GM23338 (cell line): ENCODE results near the gene ZNF562. TPM values are rescaled to one million over a fixed set of nuclear protein-coding genes. Genes with fewer than 3 reads are reported as not detected.

ENCODE experiments used
- ATAC-seq: fragments of 200-7000 bp; cut with Tn5 transposase; 3 replicates; pipeline ENCODE4 v1.9.1; 2020
- DNase-seq: peaks from one replicate; pipeline ENCODE4 v3.0.0-alpha.2; 2015; ENCODE audit warnings: low spot score
- H2AFZ ChIP-seq: fragments of 200-600 bp; sonication (generic); 2 replicates; pipeline ENCODE4 v1.8.0; 2016; ENCODE audit warnings: antibody characterized with exemption, mild to moderate bottlenecking, moderate library complexity
- H3F3A ChIP-seq: fragments of 200-600 bp; sonication (generic); replicated peaks from 2 replicates; pipeline ENCODE4 v1.8.0; 2017; ENCODE audit warnings: antibody characterized with exemption, mixed run types, low read depth
- H3K27ac ChIP-seq: fragments of 200-600 bp; sonication (generic); 2 replicates; pipeline ENCODE4 v1.6.1; 2016; ENCODE audit warnings: low read depth
- H3K27me3 ChIP-seq: fragments of 200-600 bp; sonication (generic); 2 replicates; pipeline ENCODE4 v1.8.0; 2016; ENCODE audit warnings: mild to moderate bottlenecking, mixed run types, moderate library complexity; ENCODE audit not compliant: insufficient read depth
- H3K36me3 ChIP-seq: fragments of 200-600 bp; sonication (generic); 2 replicates; pipeline ENCODE4 v1.8.0; 2016; ENCODE audit warnings: mild to moderate bottlenecking; ENCODE audit not compliant: insufficient read depth
- H3K4me1 ChIP-seq: fragments of 200-600 bp; sonication (generic); 2 replicates; pipeline ENCODE4 v1.8.0; 2016; ENCODE audit warnings: mild to moderate bottlenecking, moderate library complexity; ENCODE audit not compliant: insufficient read depth
- H3K4me2 ChIP-seq: fragments of 200-600 bp; sonication (generic); 2 replicates; pipeline ENCODE4 v1.7.1; 2017; ENCODE audit warnings: mixed run types
- H3K4me3 ChIP-seq: fragments of 200-600 bp; sonication (generic); 2 replicates; pipeline ENCODE4 v1.6.1; 2016; ENCODE audit warnings: mixed run types
- H3K79me2 ChIP-seq: fragments of 200-600 bp; sonication (generic); replicated peaks from 2 replicates; pipeline ENCODE4 v1.8.0; 2017; ENCODE audit warnings: mild to moderate bottlenecking; ENCODE audit not compliant: insufficient read depth
- H3K9me2 ChIP-seq: fragments of 200-600 bp; sonication (generic); 2 replicates; pipeline ENCODE4 v1.8.0; 2017; ENCODE audit not compliant: insufficient read depth
- H4K20me1 ChIP-seq: fragments of 200-600 bp; sonication (generic); replicated peaks from 2 replicates; pipeline ENCODE4 v1.8.0; 2017; ENCODE audit warnings: mild to moderate bottlenecking; ENCODE audit not compliant: insufficient read depth
- H3K27ac Mint-ChIP-seq: 2 replicates; pipeline ENCODE4 v1.8.0; 2020; ENCODE audit warnings: inconsistent platforms, mild to moderate bottlenecking, moderate library complexity, mixed read lengths
- H3K27me3 Mint-ChIP-seq: 3 replicates; pipeline ENCODE4 v1.8.0; 2022; ENCODE audit warnings: low read depth, mild to moderate bottlenecking, moderate library complexity, mixed read lengths, inconsistent platforms; ENCODE audit not compliant: insufficient read depth, poor library complexity
- H3K36me3 Mint-ChIP-seq: 3 replicates; pipeline ENCODE4 v1.8.0; 2021; ENCODE audit warnings: low read depth, mild to moderate bottlenecking, inconsistent platforms, moderate library complexity, mixed read lengths
- H3K4me1 Mint-ChIP-seq: 3 replicates; pipeline ENCODE4 v1.8.0; 2020; ENCODE audit warnings: mild to moderate bottlenecking, inconsistent platforms, mixed read lengths
- H3K4me3 Mint-ChIP-seq: 3 replicates; pipeline ENCODE4 v1.8.0; 2021; ENCODE audit warnings: moderate library complexity, mild to moderate bottlenecking, inconsistent platforms, mixed read lengths
- H3K9me3 Mint-ChIP-seq: 3 replicates; pipeline ENCODE4 v1.8.0; 2020; ENCODE audit warnings: moderate library complexity, mild to moderate bottlenecking, inconsistent platforms, mixed read lengths
- EZH2 ChIP-seq: fragments of 200-600 bp; sonication (generic); IDR thresholded peaks from one replicate; pipeline ENCODE4 v1.8.0; 2017; ENCODE audit warnings: antibody characterized with exemption, mild to moderate bottlenecking, low read depth; ENCODE audit not compliant: unreplicated experiment
- NANOG ChIP-seq: IDR thresholded peaks from 2 replicates; pipeline ENCODE4 v1.6.1; 2016; ENCODE audit warnings: antibody characterized with exemption, borderline replicate concordance
- POLR2AphosphoS5 ChIP-seq: IDR thresholded peaks from 2 replicates; pipeline ENCODE4 v1.6.1; 2016; ENCODE audit warnings: antibody characterized with exemption, low read depth
- polyA plus RNA-seq: library from polyadenylated mRNA; unstranded; fragments of >200 nt; fragmentation: Nextera tagmentation; extraction: Ambion mirVana; gene quantifications from 2 replicates; pipeline ENCODE4 v1.2.1, GENCODE V29; 2016
- total RNA-seq: library from RNA; depleted of rRNA; stranded (reverse); fragments of >200 nt; shearing (Covaris generic); gene quantifications from 2 replicates; pipeline ENCODE4 v1.2.3, GENCODE V29; 2014
- TF ChIP-seq, protein P1 (sequence below): fragments of 250-450 bp; sonication (Bioruptor Pico); IDR thresholded peaks from 2 replicates; pipeline ENCODE4 v1.5.0; 2020; ENCODE audit warnings: mild to moderate bottlenecking, moderate library complexity
- TF ChIP-seq, protein P2 (sequence below): IDR thresholded peaks from one replicate; pipeline ENCODE4 v1.6.1; 2018; ENCODE audit warnings: antibody characterized with exemption; ENCODE audit not compliant: unreplicated experiment

ZNF562 gene
- total and polyA plus RNA-seq, 2 experiments from 2014 or later, result 15.6 to 68.8 TPM

DNA sequence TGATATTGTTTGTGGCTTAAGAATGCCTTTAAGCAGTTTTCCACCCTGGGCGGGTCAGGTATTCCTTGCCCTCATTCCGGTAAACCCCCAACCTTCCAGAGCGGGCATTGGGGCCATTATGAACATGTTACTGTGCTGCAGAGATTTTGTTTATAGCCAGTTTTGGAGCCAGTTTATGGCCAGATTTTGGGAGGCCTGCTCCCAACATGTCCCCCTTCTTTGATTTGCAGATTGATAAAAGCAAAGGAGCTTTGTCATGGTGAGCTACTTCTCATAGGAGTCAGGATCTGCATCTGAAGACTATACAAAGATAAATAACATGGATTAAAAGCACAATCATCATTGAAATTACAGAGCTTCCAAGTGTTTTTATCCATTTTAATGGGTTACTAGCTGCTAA, 36.9 kb upstream of the ZNF562 start (continued):
- TF ChIP-seq, protein P1, sequence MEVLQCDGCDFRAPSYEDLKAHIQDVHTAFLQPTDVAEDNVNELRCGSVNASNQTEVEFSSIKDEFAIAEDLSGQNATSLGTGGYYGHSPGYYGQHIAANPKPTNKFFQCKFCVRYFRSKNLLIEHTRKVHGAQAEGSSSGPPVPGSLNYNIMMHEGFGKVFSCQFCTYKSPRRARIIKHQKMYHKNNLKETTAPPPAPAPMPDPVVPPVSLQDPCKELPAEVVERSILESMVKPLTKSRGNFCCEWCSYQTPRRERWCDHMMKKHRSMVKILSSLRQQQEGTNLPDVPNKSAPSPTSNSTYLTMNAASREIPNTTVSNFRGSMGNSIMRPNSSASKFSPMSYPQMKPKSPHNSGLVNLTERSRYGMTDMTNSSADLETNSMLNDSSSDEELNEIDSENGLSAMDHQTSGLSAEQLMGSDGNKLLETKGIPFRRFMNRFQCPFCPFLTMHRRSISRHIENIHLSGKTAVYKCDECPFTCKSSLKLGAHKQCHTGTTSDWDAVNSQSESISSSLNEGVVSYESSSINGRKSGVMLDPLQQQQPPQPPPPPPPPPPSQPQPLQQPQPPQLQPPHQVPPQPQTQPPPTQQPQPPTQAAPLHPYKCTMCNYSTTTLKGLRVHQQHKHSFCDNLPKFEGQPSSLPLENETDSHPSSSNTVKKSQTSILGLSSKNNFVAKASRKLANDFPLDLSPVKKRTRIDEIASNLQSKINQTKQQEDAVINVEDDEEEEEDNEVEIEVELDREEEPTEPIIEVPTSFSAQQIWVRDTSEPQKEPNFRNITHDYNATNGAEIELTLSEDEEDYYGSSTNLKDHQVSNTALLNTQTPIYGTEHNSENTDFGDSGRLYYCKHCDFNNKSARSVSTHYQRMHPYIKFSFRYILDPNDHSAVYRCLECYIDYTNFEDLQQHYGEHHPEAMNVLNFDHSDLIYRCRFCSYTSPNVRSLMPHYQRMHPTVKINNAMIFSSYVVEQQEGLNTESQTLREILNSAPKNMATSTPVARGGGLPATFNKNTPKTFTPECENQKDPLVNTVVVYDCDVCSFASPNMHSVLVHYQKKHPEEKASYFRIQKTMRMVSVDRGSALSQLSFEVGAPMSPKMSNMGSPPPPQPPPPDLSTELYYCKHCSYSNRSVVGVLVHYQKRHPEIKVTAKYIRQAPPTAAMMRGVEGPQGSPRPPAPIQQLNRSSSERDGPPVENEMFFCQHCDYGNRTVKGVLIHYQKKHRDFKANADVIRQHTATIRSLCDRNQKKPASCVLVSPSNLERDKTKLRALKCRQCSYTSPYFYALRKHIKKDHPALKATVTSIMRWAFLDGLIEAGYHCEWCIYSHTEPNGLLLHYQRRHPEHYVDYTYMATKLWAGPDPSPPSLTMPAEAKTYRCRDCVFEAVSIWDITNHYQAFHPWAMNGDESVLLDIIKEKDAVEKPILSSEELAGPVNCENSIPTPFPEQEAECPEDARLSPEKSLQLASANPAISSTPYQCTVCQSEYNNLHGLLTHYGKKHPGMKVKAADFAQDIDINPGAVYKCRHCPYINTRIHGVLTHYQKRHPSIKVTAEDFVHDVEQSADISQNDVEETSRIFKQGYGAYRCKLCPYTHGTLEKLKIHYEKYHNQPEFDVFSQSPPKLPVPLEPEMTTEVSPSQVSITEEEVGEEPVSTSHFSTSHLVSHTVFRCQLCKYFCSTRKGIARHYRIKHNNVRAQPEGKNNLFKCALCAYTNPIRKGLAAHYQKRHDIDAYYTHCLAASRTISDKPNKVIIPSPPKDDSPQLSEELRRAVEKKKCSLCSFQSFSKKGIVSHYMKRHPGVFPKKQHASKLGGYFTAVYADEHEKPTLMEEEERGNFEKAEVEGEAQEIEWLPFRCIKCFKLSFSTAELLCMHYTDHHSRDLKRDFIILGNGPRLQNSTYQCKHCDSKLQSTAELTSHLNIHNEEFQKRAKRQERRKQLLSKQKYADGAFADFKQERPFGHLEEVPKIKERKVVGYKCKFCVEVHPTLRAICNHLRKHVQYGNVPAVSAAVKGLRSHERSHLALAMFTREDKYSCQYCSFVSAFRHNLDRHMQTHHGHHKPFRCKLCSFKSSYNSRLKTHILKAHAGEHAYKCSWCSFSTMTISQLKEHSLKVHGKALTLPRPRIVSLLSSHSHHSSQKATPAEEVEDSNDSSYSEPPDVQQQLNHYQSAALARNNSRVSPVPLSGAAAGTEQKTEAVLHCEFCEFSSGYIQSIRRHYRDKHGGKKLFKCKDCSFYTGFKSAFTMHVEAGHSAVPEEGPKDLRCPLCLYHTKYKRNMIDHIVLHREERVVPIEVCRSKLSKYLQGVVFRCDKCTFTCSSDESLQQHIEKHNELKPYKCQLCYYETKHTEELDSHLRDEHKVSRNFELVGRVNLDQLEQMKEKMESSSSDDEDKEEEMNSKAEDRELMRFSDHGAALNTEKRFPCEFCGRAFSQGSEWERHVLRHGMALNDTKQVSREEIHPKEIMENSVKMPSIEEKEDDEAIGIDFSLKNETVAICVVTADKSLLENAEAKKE, result no peak
- TF ChIP-seq POLR2AphosphoS5 (no peak), EZH2 (no peak)
- TF ChIP-seq, protein P2, sequence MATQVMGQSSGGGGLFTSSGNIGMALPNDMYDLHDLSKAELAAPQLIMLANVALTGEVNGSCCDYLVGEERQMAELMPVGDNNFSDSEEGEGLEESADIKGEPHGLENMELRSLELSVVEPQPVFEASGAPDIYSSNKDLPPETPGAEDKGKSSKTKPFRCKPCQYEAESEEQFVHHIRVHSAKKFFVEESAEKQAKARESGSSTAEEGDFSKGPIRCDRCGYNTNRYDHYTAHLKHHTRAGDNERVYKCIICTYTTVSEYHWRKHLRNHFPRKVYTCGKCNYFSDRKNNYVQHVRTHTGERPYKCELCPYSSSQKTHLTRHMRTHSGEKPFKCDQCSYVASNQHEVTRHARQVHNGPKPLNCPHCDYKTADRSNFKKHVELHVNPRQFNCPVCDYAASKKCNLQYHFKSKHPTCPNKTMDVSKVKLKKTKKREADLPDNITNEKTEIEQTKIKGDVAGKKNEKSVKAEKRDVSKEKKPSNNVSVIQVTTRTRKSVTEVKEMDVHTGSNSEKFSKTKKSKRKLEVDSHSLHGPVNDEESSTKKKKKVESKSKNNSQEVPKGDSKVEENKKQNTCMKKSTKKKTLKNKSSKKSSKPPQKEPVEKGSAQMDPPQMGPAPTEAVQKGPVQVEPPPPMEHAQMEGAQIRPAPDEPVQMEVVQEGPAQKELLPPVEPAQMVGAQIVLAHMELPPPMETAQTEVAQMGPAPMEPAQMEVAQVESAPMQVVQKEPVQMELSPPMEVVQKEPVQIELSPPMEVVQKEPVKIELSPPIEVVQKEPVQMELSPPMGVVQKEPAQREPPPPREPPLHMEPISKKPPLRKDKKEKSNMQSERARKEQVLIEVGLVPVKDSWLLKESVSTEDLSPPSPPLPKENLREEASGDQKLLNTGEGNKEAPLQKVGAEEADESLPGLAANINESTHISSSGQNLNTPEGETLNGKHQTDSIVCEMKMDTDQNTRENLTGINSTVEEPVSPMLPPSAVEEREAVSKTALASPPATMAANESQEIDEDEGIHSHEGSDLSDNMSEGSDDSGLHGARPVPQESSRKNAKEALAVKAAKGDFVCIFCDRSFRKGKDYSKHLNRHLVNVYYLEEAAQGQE, result no peak

DNA sequence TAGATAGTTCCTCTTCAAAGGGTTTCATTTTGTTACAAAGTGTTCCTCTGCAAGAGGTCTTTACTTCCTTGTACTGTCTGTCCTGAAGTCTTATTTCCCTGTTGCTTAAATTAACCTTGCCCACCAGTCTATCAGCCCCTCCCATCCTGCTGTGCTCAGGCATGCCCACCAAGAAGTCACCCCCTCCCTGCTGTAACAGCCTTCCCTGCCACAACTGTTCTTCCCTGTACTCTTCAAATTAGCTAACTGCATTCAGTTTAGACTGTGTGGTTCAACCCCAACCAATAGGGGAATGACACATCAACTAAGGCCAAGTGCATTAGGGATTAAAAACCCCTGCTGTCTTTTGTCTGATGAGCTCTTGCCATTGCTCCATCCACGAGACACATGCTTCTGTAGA, 34.4 kb upstream of the ZNF562 start:
- H3K4me3 ChIP-seq, result no peak overlapping the region
- H3K4me1 Mint-ChIP-seq, result peaks cover 10% of the 10 kb centered on the region
- no peak for DNase-seq
- H3K79me2 ChIP-seq, result no peaks in the 10 kb centered on the region
- H3K36me3 Mint-ChIP-seq, result peaks cover 25% of the 10 kb centered on the region
- H3K36me3 ChIP-seq, result no peaks in the 10 kb centered on the region
- no peaks in the 10 kb centered on the region for H3K27me3 Mint-ChIP-seq
- no peaks in the 10 kb centered on the region for H4K20me1 ChIP-seq
- H2AFZ ChIP-seq, result peak overlapping the region; percentile 18; the same call in 1 of the 2 replicates
- no peak overlapping the region for H3K4me2 ChIP-seq
- H3K4me3 Mint-ChIP-seq, result no peak overlapping the region
- H3K27ac ChIP-seq, result no peak overlapping the region
- H3K27ac Mint-ChIP-seq, result no peak overlapping the region
- H3K27me3 ChIP-seq, result no peaks in the 10 kb centered on the region
- H3K9me2 ChIP-seq, result peaks cover 3% of the 10 kb centered on the region; the same call in 1 of the 2 replicates
- no peaks in the 10 kb centered on the region for H3F3A ChIP-seq
- peaks cover 60% of the 10 kb centered on the region for H3K9me3 Mint-ChIP-seq
- no peaks in the 10 kb centered on the region for H3K4me1 ChIP-seq
- ATAC-seq, result no peak
- TF ChIP-seq NANOG, result no peak
- TF ChIP-seq, protein P1, result no peak
